Caco-2 (cell line): ENCODE results near the gene SH2D3C. TPM values are rescaled to one million over a fixed set of nuclear protein-coding genes. Genes with fewer than 3 reads are reported as not detected.

Source experiments
- BruUV-seq: library from RNA; stranded (reverse); fragments of 400-500 nt; replicated peaks from 2 replicates; lab custom pipeline; 2021; lab: Mats Ljungman, UMichigan
- CTCF ChIA-PET: fragments of 300-600 bp; sonication (Branson Sonifier 250); formaldehyde crosslinking; loops from one replicate; lab custom pipeline; 2022; ENCODE audit warnings: antibody characterized with exemption; lab: Charles Lee
- POLR2A ChIA-PET: fragments of 300-600 bp; sonication (Branson Sonifier 250); formaldehyde crosslinking; loops from one replicate; lab custom pipeline; 2022; ENCODE audit warnings: antibody characterized with exemption; lab: Charles Lee
- DNase-seq, 2 experiments: peaks; one replicate each; pipeline versions ENCODE4 v3.0.0 to v3.0.0-alpha.2; 2020 to 2022
- H3K27me3 ChIP-seq: replicated peaks from 2 replicates; pipeline ENCODE4 v1.6.0; 2011; ENCODE audit warnings: low read length; ENCODE audit not compliant: control insufficient read depth, insufficient read depth
- H3K36me3 ChIP-seq: 2 replicates; pipeline ENCODE4 v1.5.1; 2011; ENCODE audit warnings: low read length; ENCODE audit not compliant: control insufficient read depth, insufficient read depth
- H3K4me1 ChIP-seq: fragments of 250-450 bp; sonication (Bioruptor Pico); 2 replicates; pipeline ENCODE4 v1.5.1; 2020; ENCODE audit warnings: mild to moderate bottlenecking
- H3K4me3 ChIP-seq: 2 replicates; pipeline ENCODE4 v1.5.1; 2011; ENCODE audit warnings: low read depth, mild to moderate bottlenecking, control low read depth, low read length
- H3K9me3 ChIP-seq: fragments of 250-450 bp; sonication (Bioruptor Pico); 2 replicates; pipeline ENCODE4 v1.5.1; 2020; ENCODE audit warnings: mild to moderate bottlenecking, moderate library complexity
- H3K27ac Mint-ChIP-seq: one replicate; pipeline ENCODE4 v1.8.0; 2022; ENCODE audit warnings: mixed read lengths; ENCODE audit not compliant: unreplicated experiment
- H3K27me3 Mint-ChIP-seq: one replicate; pipeline ENCODE4 v1.8.0; 2022; ENCODE audit warnings: mixed read lengths; ENCODE audit not compliant: insufficient read depth, unreplicated experiment
- H3K36me3 Mint-ChIP-seq: one replicate; pipeline ENCODE4 v1.8.0; 2022; ENCODE audit warnings: mild to moderate bottlenecking, mixed read lengths; ENCODE audit not compliant: insufficient read depth, unreplicated experiment
- H3K4me1 Mint-ChIP-seq: one replicate; pipeline ENCODE4 v1.8.0; 2022; ENCODE audit warnings: low read depth, mixed read lengths; ENCODE audit not compliant: unreplicated experiment
- H3K4me3 Mint-ChIP-seq: one replicate; pipeline ENCODE4 v1.8.0; 2022; ENCODE audit warnings: mild to moderate bottlenecking, moderate library complexity, mixed read lengths; ENCODE audit not compliant: unreplicated experiment
- H3K9me3 Mint-ChIP-seq: one replicate; pipeline ENCODE4 v1.8.0; 2022; ENCODE audit warnings: mixed read lengths; ENCODE audit not compliant: unreplicated experiment
- intact Hi-C: fragments of 100-400 bp; cut with micrococcal nuclease; formaldehyde crosslinking; loops from one replicate; pipeline ENCODE4 v1.10.0; 2022; ENCODE audit not compliant: unreplicated experiment
- total RNA-seq: library from RNA; stranded (reverse); gene quantifications from 2 replicates; pipeline ENCODE4 v1.2.3, GENCODE V29; 2022
- TF ChIP-seq, protein P1 (sequence below), 2 experiments: fragments of 200-600 bp in 1 of 2; IDR thresholded peaks; 1 replicate in 1 of 2; 2 replicates in 1 of 2; pipeline versions ENCODE4 v1.5.1 to v1.8.0; 2011 to 2022; ENCODE audit warnings: antibody characterized with exemption in 1 of 2, control low read depth in 1 of 2, inconsistent platforms in 1 of 2, low read depth in 1 of 2, low read length in 1 of 2, mild to moderate bottlenecking in 1 of 2, moderate library complexity in 1 of 2; ENCODE audit not compliant: insufficient read depth in 1 of 2, severe bottlenecking in 1 of 2, unreplicated experiment in 1 of 2

Gene SH2D3C
- total RNA-seq, 1 experiment from 2014 or later: 0.34 TPM

DNA sequence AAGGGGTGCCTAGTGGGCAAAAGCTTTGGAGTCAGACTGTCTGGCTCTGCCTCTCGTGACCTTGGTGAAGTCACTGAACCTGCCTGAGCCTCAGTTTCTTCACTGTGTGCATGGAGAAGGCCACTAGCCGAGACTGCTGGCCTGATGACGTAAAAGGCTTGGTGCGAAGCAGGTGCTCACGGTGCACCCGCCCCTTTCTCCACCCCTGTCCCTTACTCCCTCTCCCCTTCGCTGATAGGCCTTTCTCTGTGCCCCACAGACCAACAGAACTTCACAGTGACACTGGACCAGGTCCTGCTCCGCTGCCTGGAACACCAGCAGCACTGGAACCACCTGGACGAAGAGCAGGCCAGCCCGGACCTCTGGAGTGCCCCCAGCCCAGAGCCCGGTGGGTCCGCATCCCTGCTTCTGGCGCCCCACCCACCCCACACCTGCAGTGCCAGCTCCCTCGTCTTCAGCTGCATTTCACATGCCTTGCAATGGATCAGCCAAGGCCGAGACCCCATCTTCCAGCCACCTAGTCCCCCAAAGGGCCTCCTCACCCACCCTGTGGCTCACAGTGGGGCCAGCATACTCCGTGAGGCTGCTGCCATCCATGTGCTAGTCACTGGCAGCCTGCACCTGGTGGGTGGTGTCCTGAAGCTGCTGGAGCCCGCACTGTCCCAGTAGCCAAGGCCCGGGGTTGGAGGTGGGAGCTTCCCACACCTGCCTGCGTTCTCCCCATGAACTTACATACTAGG lies 34.6 kb upstream of the SH2D3C start:
- no peaks in the 10 kb centered on the region for H3K4me1 ChIP-seq
- H3K27ac Mint-ChIP-seq: no peak overlapping the region
- H3K36me3 ChIP-seq: peaks cover 6% of the 10 kb centered on the region
- H3K9me3 ChIP-seq: no peaks in the 10 kb centered on the region
- H3K4me3 Mint-ChIP-seq: no peak overlapping the region
- H3K27me3 Mint-ChIP-seq: no peaks in the 10 kb centered on the region
- TF ChIP-seq, protein P1, sequence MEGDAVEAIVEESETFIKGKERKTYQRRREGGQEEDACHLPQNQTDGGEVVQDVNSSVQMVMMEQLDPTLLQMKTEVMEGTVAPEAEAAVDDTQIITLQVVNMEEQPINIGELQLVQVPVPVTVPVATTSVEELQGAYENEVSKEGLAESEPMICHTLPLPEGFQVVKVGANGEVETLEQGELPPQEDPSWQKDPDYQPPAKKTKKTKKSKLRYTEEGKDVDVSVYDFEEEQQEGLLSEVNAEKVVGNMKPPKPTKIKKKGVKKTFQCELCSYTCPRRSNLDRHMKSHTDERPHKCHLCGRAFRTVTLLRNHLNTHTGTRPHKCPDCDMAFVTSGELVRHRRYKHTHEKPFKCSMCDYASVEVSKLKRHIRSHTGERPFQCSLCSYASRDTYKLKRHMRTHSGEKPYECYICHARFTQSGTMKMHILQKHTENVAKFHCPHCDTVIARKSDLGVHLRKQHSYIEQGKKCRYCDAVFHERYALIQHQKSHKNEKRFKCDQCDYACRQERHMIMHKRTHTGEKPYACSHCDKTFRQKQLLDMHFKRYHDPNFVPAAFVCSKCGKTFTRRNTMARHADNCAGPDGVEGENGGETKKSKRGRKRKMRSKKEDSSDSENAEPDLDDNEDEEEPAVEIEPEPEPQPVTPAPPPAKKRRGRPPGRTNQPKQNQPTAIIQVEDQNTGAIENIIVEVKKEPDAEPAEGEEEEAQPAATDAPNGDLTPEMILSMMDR (IDR thresholded peaks at IDR 0.05; ENCODE audit: insufficient read depth in 1 of 2, low read depth in 1 of 2, low read length in 1 of 2, severe bottlenecking in 1 of 2, unreplicated experiment in 1 of 2): no peak
- CTCF ChIA-PET: interaction anchor here (0.5 kb wide), 1 partner anchor 12 kb away, joined by 3 read pairs; no protein-coding TSS in a partner anchor
- POLR2A ChIA-PET: no interaction called here
- no TSS peak for BruUV-seq
- peaks cover 32% of the 10 kb centered on the region for H3K36me3 Mint-ChIP-seq
- H3K27me3 ChIP-seq: no peaks in the 10 kb centered on the region
- no peak overlapping the region for H3K4me3 ChIP-seq
- DNase-seq: no peak
- intact Hi-C loops: no loop called here
- H3K9me3 Mint-ChIP-seq: no peaks in the 10 kb centered on the region
- no peaks in the 10 kb centered on the region for H3K4me1 Mint-ChIP-seq

DNA sequence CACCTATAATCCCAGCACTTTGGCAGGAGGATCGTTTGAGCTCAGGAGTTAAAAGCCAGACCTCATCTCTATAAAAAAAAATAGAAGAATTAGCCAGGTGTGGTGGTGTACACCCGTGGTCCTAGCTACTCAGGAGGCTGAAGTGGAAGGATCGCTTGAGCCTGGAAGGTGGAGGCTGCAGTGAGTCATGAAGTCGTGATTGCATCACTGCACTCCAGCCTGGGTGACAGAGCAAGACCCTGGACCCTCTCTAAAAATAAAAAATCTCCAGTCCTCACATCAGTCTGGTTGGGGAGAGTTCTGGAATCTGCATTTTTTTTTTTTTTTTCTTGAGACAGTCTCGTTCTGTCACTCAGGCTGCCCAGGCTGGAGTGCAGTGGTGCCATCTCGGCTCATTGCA lies 33.5 kb upstream of the SH2D3C start:
- no TSS peak for BruUV-seq
- Histone ChIP-seq H3K27me3 (no peaks in the 10 kb centered on the region), H3K4me3 (no peak overlapping the region), H3K9me3 (no peaks in the 10 kb centered on the region), H3K36me3 (peaks cover 6% of the 10 kb centered on the region), H3K4me1 (no peaks in the 10 kb centered on the region)
- Mint-ChIP-seq H3K27me3 (no peaks in the 10 kb centered on the region), H3K9me3 (no peaks in the 10 kb centered on the region), H3K4me1 (no peaks in the 10 kb centered on the region), H3K36me3 (peaks cover 39% of the 10 kb centered on the region), H3K27ac (no peak overlapping the region), H3K4me3 (no peak overlapping the region)
- TF ChIP-seq, protein P1 (IDR thresholded peaks at IDR 0.05; ENCODE audit: insufficient read depth in 1 of 2, low read depth in 1 of 2, low read length in 1 of 2, severe bottlenecking in 1 of 2, unreplicated experiment in 1 of 2): no peak
- POLR2A ChIA-PET: interaction anchor here (0.5 kb wide), 1 partner anchor 26 kb away, joined by 3 read pairs; the partner anchor contains the start of gene CDK9
- no peak for DNase-seq
- intact Hi-C loops: no loop called here
- CTCF ChIA-PET: interaction anchor here (0.6 to 1.0 kb wide), 2 partner anchors 11 to 58 kb away, joined by 3 to 4 read pairs; no protein-coding TSS in a partner anchor

DNA sequence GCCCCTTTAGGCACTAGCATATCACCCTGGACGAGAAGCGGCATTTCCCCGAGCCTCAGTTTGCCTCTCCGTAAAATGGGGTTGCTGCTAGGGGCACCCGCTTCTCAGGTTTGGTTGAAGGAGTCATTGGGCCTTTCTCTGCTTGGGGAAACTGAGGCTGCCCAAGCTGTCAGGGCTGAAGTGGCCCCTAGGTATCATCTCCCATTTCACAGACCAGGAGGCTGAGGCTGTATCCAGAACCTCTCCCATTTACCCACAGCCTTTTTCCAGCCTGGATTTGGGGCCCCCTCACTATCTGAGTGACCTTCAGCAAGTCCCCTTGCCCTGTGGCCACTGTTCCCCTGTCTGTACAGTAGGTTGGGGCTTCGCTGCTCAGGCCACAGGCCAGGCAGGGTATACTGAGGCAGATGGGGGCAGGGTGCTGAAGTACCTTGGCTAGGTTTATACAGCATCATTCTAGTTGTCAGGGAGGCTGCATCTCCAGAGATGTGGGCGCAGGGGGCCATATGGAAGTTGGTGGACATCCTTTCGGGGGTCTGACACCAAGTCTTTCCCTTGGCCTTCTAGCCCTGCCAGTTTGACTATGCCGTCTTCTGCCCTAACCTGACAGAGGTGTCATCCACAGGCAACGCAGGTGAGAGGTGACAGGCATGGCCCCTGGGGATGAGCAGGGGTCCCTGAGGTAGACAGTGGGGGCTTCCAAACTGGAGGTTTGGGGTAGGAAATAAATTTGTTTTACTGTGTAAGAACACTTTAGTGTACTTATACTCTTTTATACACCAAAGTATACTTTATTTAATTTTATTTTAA lies 32.1 kb upstream of the SH2D3C start:
- DNase-seq: no peak
- peaks cover 39% of the 10 kb centered on the region for H3K36me3 Mint-ChIP-seq

More for the DNA sequence above, 32.1 kb upstream of the SH2D3C start:
- CTCF ChIA-PET: interaction anchor here (1.0 kb wide), 1 partner anchor 9 kb away, joined by 3 read pairs; no protein-coding TSS in a partner anchor
- Mint-ChIP-seq H3K27ac (no peak overlapping the region), H3K4me1 (no peaks in the 10 kb centered on the region), H3K9me3 (no peaks in the 10 kb centered on the region), H3K27me3 (no peaks in the 10 kb centered on the region), H3K4me3 (no peak overlapping the region)
- no TSS peak for BruUV-seq
- Histone ChIP-seq H3K4me3 (no peak overlapping the region), H3K9me3 (no peaks in the 10 kb centered on the region), H3K4me1 (no peaks in the 10 kb centered on the region), H3K36me3 (peaks cover 6% of the 10 kb centered on the region), H3K27me3 (no peaks in the 10 kb centered on the region)
- POLR2A ChIA-PET: no interaction called here
- intact Hi-C loops: no loop called here
- TF ChIP-seq, protein P1 (IDR thresholded peaks at IDR 0.05; ENCODE audit: insufficient read depth in 1 of 2, low read depth in 1 of 2, low read length in 1 of 2, severe bottlenecking in 1 of 2, unreplicated experiment in 1 of 2): no peak
